SU-DHL-6 (cell line): Measurements from ENCODE around the gene SPTBN1.

ENCODE experiments used
- EZH2phosphoT487 ChIP-seq: fragments of 200-600 bp; sonication (generic), shearing (Covaris generic); conservative IDR thresholded peaks from 2 replicates; pipeline ENCODE4 v1.6.1; 2018; ENCODE audit warnings: mild to moderate bottlenecking, antibody characterized with exemption, low read length, moderate library complexity, mixed read lengths
- TF ChIP-seq, protein P1 (sequence below): fragments of 200-600 bp; sonication (generic); IDR thresholded peaks from one replicate; pipeline ENCODE4 v1.5.1; 2017; ENCODE audit warnings: antibody characterized with exemption, mild to moderate bottlenecking, low read length, moderate library complexity; ENCODE audit not compliant: insufficient read depth, poor library complexity, severe bottlenecking

DNA sequence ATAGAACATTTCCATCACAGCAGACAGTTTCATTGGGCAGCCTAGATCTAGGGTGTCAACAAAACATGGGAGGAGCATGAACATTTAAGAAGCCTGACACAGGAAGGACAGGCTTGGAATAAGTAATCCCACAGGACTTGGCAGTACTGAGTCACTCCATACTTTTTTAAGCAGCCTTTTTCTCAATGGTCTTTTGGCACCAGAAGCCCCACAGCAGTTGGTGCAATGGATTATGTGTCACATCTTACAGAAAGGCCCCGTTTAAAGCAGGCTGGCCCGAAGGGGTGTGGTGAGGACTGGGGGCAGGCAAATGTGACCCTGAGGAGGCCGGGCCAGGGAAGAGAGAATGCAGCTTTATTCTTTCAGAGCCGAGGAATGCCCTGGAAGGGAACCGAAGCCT is 26.6 kb downstream of the SPTBN1 start:
- TF ChIP-seq, protein P1, sequence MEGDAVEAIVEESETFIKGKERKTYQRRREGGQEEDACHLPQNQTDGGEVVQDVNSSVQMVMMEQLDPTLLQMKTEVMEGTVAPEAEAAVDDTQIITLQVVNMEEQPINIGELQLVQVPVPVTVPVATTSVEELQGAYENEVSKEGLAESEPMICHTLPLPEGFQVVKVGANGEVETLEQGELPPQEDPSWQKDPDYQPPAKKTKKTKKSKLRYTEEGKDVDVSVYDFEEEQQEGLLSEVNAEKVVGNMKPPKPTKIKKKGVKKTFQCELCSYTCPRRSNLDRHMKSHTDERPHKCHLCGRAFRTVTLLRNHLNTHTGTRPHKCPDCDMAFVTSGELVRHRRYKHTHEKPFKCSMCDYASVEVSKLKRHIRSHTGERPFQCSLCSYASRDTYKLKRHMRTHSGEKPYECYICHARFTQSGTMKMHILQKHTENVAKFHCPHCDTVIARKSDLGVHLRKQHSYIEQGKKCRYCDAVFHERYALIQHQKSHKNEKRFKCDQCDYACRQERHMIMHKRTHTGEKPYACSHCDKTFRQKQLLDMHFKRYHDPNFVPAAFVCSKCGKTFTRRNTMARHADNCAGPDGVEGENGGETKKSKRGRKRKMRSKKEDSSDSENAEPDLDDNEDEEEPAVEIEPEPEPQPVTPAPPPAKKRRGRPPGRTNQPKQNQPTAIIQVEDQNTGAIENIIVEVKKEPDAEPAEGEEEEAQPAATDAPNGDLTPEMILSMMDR = no peak
- no peak for TF ChIP-seq EZH2phosphoT487
